ENCODE measurements around the gene HIVEP1.

- TF ChIP-seq TEAD4 (CRISPR knock-in tag; IDR thresholded peaks at IDR 0.05) (no peak), USF1 (CRISPR knock-in tag; IDR thresholded peaks at IDR 0.05) (no peak), CTCF (IDR thresholded peaks at IDR 0.05) (no peak), ZNF138 (CRISPR knock-in tag; conservative IDR thresholded peaks at IDR 0.05) (no peak), MAX (CRISPR knock-in tag; IDR thresholded peaks at IDR 0.05) (no peak), NR1H2 (CRISPR knock-in tag; IDR thresholded peaks at IDR 0.05) (no peak)
These were observed 5.2 kb downstream of the HIVEP1 start for GRCh38 chr6:12017263-12017662.

Data from WTC11 (cell line).